HL-60/S4 treated with phorbol 12-myristate 13-acetate at 8.2 ng/mL for 4 days and 3 days (cell line): ENCODE results near the gene RNASE9.
"Not testable (repeated sequence)": the region's sequence is repeated elsewhere in the genome, so short reads cannot be mapped to it uniquely, and the experiment has no call there.

ENCODE experiments used
- in situ Hi-C: fragments of 300-500 bp; cut with MboI; formaldehyde crosslinking; loops from 2 replicates; pipeline ENCODE4 v1.15.0; 2022; ENCODE audit warnings: low sequenced_read_pairs

RNASE9 gene

DNA sequence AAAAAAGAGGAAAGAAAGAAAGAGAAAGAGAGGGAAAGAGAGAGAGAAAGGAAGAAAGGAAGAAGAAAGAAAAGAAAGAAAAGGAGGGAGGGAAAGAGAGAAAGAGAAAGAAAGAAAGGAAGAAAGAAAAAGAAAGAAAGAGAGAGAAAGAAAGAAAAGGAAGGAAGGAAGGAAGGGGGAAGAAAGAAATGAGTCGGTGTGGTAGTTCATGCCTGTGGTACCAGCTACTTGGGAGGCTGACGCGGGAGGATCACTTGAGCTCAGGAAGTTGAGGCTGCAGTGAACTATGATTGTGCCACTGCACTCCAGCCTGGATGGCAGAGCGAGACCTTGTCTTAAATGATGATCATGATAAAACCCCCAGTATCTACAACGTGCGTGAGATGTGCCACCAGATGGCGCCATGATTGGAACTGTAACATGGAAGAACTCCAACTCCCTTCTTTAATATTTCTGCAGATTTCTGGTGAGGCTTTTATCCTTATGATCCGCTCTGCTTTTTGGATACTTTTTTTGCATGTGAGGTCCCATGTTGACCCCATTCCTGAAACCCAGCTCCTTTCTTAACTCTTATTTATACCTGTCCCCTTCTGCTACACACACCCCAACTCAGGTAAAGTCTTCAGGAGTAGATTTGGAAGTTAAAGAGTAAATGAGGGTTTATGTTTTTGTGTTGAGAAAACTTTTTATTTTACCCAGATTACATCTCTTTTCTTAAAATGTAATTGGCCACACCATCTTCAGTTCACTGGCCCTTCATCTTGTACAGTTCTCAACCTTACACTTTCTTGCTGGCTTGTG is 29.9 kb downstream of the RNASE9 start:
- in situ Hi-C loops = no loop called here

DNA sequence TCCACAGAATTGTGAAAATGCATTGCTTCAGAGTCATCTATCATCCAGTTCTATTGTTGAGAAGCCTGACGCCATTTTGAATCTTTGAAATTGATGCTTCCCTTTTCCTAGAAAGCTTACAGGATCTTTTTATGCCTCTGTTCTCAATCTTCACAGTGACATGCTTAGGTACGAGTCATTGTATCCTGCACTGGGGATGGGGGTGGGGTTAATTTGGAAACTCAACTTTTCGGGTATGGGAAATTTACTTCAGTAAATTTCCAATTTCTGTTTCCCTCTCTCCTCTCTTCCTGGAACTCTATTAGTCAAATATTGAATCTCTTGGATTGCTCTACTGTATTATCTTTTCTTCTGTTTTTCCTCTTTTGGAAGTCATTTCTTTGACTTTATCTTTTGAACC is 31.0 kb downstream of the RNASE9 start:
- in situ Hi-C loops = no loop called here

DNA sequence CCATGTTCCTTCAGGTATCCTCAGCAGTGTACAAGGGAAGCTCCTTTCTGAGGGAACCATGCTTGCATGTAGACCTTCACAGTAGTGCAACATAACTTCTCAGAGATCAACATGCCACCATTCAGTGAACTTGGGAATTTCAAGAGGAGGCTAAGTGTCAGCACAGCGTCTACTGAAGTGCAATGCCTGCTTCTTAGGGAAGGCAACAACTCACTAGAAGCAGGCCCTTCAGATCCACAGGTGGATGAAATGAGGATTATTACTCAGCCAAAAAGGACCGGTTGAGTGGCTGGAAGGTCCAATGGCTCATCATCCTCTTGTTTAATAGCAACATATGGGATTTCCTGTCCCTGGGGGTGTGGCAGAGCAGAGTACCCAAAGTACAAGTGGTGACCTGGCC is 36.8 kb downstream of the RNASE9 start:
- in situ Hi-C loops = no loop called here

DNA sequence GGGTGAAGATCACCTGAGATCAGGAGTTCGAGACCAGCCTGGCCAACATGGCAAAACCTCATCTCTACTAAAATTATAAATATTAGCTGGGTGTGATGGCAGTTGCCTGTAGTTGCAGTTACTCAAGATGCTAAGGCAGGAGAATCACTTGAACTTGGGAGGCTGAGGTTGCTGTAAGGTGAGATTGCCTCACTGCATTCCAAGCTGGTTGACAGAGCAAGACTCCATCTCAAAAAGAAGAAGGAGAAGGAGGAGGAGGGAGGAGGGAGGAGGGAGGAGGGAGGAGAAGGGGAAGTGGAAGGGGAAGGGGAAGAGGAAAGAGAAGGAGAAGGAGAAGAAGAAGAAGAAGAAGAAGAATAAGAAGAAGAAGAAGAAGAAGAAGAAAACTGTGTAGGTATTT is 38.5 kb downstream of the RNASE9 start:
- in situ Hi-C loops = no loop called here

DNA sequence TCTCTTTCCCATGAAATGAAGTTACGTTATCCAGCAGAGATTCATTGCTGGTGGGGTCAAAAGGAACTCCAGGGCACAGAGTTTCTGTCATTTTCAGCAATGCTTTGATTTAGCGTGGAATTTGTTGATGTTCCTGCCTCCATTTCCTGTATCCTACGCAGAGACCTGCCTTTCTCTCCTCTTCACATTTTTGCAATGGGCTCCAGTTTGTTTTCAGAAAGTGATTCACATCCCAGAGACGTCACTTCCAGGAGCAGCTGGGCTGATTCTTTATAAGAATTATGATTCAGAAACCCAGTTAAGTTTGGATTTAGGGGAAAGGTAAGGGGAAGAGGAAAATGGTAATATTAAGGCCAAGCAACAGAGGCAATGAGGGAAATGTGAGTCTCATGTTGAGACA is 43.9 kb downstream of the RNASE9 start:
- in situ Hi-C loops = no loop called here

DNA sequence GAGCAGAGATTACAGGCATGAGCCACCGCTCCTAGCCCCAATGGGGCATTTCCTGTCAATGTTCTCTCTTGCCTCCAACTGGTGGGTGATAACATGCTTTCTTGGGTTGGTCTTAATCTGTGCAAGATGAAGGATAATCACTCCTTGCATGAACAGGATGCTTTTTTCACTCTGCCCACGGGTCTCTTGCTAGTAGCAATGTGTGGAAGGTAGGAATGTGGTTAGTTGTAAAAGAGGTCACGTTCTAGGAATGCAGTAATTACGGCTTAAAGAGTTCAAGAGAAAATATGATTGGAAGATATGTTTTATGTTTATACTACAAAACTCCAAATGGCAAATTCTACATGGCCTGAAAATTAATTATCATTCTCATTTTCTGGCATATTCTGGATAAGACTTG is 45.0 kb downstream of the RNASE9 start:
- in situ Hi-C loops = no loop called here

DNA sequence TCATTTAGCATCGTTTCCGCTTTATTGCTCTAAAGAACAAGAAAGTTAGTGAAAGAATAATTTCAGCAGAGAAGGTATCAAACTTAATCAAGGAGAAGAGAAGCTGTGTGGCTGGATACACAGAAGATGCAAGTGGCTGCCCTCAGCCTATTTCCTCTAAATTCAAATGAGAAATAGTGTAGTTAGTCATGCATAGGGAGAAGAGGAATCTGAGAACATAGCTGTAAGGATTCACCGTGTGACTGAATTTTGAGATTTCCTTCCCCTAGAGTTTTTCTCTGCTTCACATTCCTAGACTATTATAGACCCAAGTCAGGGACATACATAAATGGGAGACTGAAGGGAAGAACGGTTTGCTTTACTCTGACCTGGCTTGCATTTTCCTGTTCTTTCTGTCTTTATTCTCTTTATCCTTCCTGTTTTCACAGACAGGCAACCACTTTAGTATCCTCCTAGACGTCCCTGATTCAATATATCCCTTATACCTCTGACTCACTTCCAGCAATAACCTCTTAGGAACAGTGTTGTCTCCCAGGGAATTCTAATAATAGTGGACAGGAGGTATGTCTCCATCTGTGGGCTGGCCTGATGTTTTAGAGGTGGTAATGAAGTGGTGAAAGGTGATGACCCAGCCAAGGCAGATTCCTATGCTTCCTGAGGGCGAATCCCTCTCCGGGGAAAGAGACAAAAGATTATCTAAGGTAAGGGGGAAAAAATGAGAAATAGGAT is 48.5 kb downstream of the RNASE9 start:
- in situ Hi-C loops = no loop called here

DNA sequence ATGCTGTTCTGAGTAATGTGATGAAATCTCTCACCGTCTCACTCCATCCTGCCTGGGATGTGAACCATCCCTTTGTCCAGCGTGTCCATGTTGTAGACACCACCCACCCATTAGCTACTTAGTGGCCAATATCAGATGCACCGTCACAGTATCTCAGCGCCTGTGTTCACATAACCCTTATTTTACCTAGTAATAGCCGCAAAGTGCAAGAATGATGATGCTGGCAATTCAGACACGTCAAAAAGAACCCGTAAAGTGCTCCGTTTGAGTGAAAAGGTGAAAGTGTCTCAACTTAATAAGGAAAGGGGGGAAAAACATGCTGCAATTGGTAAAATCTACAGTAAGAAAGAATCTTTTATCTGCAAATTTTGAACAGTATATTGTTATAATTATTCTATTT is 52.5 kb downstream of the RNASE9 start:
- in situ Hi-C loops = no loop called here

DNA sequence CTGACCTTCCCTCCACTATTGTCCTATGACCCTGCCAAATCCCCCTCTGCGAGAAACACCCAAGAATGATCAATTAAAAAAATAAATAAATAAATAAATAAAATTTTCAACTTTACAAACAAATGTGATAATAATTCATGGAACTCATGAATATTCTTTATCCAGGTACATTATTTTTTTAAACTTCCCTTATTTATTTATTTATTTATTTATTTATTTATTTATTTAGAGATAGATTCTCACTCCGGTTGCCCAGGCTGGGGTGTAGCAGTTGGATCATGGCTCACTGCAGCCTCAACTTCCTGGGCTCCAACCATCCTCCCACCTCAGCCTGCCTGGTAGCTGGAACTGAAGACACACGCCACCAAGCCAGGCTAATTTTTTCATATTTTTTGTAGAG is 53.3 kb downstream of the RNASE9 start:
- in situ Hi-C loops = not testable (repeated sequence)

DNA sequence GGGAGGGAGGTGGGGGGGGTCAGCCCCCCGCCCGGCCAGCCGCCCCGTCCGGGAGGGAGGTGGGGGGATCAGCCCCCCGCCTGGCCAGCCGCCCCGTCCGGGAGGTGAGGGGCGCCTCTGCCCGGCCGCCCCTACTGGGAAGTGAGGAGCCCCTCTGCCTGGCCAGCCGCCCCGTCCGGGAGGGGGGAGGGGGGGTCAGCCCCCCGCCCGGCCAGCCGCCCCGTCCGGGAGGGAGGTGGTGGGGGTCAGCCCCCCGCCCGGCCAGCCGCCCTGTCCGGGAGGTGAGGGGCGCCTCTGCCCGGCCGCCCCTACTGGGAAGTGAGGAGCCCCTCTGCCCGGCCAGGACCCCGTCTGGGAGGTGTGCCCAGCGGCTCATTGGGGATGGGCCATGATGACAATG is 54.1 kb downstream of the RNASE9 start:
- in situ Hi-C loops = not testable (repeated sequence)

DNA sequence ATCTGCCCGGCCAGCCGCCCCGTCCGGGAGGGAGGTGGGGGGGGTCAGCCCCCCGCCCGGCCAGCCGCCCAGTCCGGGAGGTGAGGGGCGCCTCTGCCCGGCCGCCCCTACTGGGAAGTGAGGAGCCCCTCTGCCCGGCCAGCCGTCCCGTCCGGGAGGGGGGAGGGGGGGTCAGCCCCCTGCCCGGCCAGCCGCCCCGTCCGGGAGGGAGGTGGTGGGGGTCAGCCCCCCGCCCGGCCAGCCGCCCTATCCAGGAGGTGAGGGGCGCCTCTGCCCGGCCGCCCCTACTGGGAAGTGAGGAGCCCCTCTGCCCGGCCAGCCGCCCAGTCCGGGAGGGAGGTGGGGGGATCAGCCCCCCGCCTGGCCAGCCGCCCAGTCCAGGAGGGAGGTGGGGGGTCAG is 54.6 kb downstream of the RNASE9 start:
- in situ Hi-C loops = not testable (repeated sequence)
